GM12878 (cell line): ENCODE measurements around the gene RAPSN.

ENCODE experiments used
- CBX5 ChIP-seq: sonication (generic); IDR thresholded peaks from 2 replicates; pipeline ENCODE4 v1.6.1; 2016; ENCODE audit warnings: low read depth, moderate library complexity, mild to moderate bottlenecking, inconsistent platforms
- MXI1 ChIP-seq: fragments of 150-350 bp; IDR thresholded peaks from 2 replicates; pipeline ENCODE4 v1.6.1; 2011; ENCODE audit warnings: low read depth, mild to moderate bottlenecking, inconsistent platforms, low read length, improper control_type of control experiment
- TF ChIP-seq, protein P1 (sequence below): IDR thresholded peaks from 2 replicates; pipeline ENCODE4 v1.6.1; 2012; ENCODE audit warnings: low read length, inconsistent platforms

DNA sequence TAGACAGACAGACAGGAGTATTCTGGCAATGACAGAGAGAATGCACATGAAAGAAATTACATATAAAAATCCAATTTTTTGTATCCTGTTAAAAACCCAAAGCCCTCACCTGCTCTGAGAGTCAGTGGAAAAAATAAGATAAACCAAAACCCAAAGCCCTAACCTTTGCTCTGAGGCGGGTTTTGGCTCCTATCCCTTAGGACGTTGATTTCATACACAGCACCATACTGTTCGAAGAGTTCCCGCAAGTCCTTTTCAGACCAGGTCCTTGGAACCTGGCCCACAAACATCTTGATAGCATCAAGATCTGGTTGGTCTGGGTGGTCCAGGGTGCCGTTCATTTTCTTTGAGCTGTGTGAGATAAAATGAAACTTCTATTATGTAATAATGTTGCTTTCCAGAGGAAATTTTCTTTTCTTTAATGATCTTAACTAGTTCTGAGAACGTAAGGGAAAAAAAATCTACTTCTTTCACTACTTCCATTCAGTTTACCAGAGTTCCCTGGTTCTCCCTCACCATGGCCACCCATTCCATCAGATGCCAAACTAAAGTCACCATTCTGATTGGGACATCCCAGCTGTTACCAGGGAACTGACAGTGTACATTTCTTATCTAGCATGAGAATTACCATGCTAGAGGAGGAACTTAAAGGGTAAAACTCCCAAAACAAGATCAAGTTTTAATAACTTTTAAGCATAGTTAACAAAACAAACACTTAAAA lies 39.9 kb upstream of the RAPSN start:
- TF ChIP-seq MXI1 = no peak
- no peak for TF ChIP-seq CBX5
- TF ChIP-seq, protein P1, sequence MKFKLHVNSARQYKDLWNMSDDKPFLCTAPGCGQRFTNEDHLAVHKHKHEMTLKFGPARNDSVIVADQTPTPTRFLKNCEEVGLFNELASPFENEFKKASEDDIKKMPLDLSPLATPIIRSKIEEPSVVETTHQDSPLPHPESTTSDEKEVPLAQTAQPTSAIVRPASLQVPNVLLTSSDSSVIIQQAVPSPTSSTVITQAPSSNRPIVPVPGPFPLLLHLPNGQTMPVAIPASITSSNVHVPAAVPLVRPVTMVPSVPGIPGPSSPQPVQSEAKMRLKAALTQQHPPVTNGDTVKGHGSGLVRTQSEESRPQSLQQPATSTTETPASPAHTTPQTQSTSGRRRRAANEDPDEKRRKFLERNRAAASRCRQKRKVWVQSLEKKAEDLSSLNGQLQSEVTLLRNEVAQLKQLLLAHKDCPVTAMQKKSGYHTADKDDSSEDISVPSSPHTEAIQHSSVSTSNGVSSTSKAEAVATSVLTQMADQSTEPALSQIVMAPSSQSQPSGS = no peak
